Measurements from ENCODE around the gene UBASH3B. TPM values are rescaled to one million over a fixed set of nuclear protein-coding genes. Genes with fewer than 3 reads are reported as not detected.

The UBASH3B gene
- total and polyA plus RNA-seq, 9 donors = 0.31 to 5.9 (median 1.8) TPM

GRCh38 chr11:122782222-122782621, 126.7 kb downstream of the UBASH3B start:
- H3K9me3 ChIP-seq = no peaks in the 10 kb centered on the region
- H3K4me3 ChIP-seq = no peak overlapping the region
- TF ChIP-seq, protein P1, sequence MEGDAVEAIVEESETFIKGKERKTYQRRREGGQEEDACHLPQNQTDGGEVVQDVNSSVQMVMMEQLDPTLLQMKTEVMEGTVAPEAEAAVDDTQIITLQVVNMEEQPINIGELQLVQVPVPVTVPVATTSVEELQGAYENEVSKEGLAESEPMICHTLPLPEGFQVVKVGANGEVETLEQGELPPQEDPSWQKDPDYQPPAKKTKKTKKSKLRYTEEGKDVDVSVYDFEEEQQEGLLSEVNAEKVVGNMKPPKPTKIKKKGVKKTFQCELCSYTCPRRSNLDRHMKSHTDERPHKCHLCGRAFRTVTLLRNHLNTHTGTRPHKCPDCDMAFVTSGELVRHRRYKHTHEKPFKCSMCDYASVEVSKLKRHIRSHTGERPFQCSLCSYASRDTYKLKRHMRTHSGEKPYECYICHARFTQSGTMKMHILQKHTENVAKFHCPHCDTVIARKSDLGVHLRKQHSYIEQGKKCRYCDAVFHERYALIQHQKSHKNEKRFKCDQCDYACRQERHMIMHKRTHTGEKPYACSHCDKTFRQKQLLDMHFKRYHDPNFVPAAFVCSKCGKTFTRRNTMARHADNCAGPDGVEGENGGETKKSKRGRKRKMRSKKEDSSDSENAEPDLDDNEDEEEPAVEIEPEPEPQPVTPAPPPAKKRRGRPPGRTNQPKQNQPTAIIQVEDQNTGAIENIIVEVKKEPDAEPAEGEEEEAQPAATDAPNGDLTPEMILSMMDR (IDR thresholded peaks at IDR 0.05) = no peak
- no peak for TF ChIP-seq POLR2A (IDR thresholded peaks at IDR 0.05)
- TF ChIP-seq EP300 (IDR thresholded peaks at IDR 0.05) = no peak
- no peak for DNase-seq
- no peak overlapping the region for H3K27ac ChIP-seq
- no peaks in the 10 kb centered on the region for H3K36me3 ChIP-seq
- H3K4me1 ChIP-seq (ENCODE audit: insufficient read depth) = peaks cover 9% of the 10 kb centered on the region
- intact Hi-C loops (cut with DNase I) = loop anchor here in 2 of 4 donors (5.0 kb wide), 2 partner anchors 155 to 200 kb away; no protein-coding TSS in a partner anchor
- WGBS, 3 donors = 87 to 95% (median 91%) methylated on average over 2 of the region's 2 CpGs
- no peaks in the 10 kb centered on the region for H3K27me3 ChIP-seq

GRCh38 chr11:122784325-122784955, 128.9 kb downstream of the UBASH3B start:
- intact Hi-C loops (cut with DNase I) = loop anchor here in 2 of 4 donors (2.0 to 5.0 kb wide), 3 partner anchors 52 to 202 kb away; no protein-coding TSS in a partner anchor

DNA sequence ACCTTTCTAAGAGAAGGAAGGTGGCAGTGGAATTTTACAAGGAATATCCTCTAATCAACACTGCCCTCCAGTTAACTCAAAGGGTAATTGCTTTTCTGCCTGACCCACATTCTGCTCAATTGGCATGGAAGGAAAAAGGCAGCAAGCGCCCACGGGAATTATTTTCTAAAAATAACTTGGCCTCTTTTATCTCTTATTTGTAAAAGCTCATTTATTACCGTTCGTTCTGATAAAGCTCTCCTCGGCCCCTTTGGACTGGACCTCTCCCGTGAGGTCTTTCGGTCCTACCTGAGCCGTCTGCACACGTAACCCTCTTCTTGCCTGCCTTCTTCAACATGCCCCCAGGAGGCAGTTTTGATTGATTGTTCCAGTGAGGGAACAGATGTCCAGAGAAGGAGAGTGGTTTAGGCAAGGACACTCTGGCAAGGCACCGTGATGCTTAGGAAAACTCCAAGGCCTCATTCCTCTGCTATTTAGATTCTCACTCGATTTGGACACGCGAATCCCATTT, 129.6 kb downstream of the UBASH3B start:
- DNase-seq = peak in 1 of 5 donors; percentile 12

More at GRCh38 chr11:122784325-122784955, 128.9 kb downstream of the UBASH3B start:
- H3K27me3 ChIP-seq = no peaks in the 10 kb centered on the region
- 6 to 12% (median 8%) methylated on average over 5 of the region's 5 CpGs for WGBS, 3 donors
- H3K4me3 ChIP-seq = no peak overlapping the region
- H3K9me3 ChIP-seq = no peaks in the 10 kb centered on the region
- H3K36me3 ChIP-seq = no peaks in the 10 kb centered on the region
- TF ChIP-seq POLR2A (IDR thresholded peaks at IDR 0.05) (no peak), EP300 (IDR thresholded peaks at IDR 0.05) (no peak)
- TF ChIP-seq, protein P1 (IDR thresholded peaks at IDR 0.05) = no peak
- H3K4me1 ChIP-seq (ENCODE audit: insufficient read depth) = peaks cover 9% of the 10 kb centered on the region
- peak; percentile 42 to 78 (median 65) for DNase-seq
- H3K27ac ChIP-seq = peak overlapping the region; percentile 51 to 63

GRCh38 chr11:122786896-122787295, 131.4 kb downstream of the UBASH3B start:
- 91 to 95% (median 93%) methylated on average over 7 of the region's 7 CpGs for WGBS, 3 donors
- intact Hi-C loops (cut with DNase I) = no loop called here

More for the DNA sequence above, 129.6 kb downstream of the UBASH3B start:
- Histone ChIP-seq H3K9me3 (no peaks in the 10 kb centered on the region), H3K36me3 (no peaks in the 10 kb centered on the region), H3K4me1 (ENCODE audit: insufficient read depth) (peaks cover 9% of the 10 kb centered on the region), H3K27ac (peak overlapping the region; percentile 51 to 63), H3K4me3 (no peak overlapping the region), H3K27me3 (no peaks in the 10 kb centered on the region)
- intact Hi-C loops (cut with DNase I) = loop anchor here in 1 of 4 donors (2.0 kb wide), 1 partner anchor 52 kb away; no protein-coding TSS in a partner anchor
- TF ChIP-seq POLR2A (IDR thresholded peaks at IDR 0.05) (no peak), EP300 (IDR thresholded peaks at IDR 0.05) (no peak)
- TF ChIP-seq, protein P1 (IDR thresholded peaks at IDR 0.05) = no peak
- 32 to 43% (median 39%) methylated on average over 13 of the region's 13 CpGs for WGBS, 3 donors

More at GRCh38 chr11:122786896-122787295, 131.4 kb downstream of the UBASH3B start:
- no peaks in the 10 kb centered on the region for H3K27me3 ChIP-seq
- no peak for DNase-seq
- peaks cover 9% of the 10 kb centered on the region for H3K4me1 ChIP-seq (ENCODE audit: insufficient read depth)
- no peak overlapping the region for H3K27ac ChIP-seq
- no peaks in the 10 kb centered on the region for H3K9me3 ChIP-seq
- no peaks in the 10 kb centered on the region for H3K36me3 ChIP-seq
- H3K4me3 ChIP-seq = no peak overlapping the region
- TF ChIP-seq EP300 (IDR thresholded peaks at IDR 0.05) = no peak
- TF ChIP-seq, protein P1 (IDR thresholded peaks at IDR 0.05) = no peak
